Measurements from ENCODE around the gene ZDHHC11. TPM values are rescaled to one million over a fixed set of nuclear protein-coding genes. Genes with fewer than 3 reads are reported as not detected.
"Not testable (repeated sequence)": the region's sequence is repeated elsewhere in the genome, so short reads cannot be mapped to it uniquely, and the experiment has no call there.

ZDHHC11 gene
- polyA plus RNA-seq, 1 donor (not counting 4 experiments of a cell fraction or from before 2014, with no cell fraction given): 0.33 TPM

GRCh38 chr5:846602-847091, 4.1 kb downstream of the ZDHHC11 start:
- H2AFZ ChIP-seq (ENCODE audit: control insufficient read depth, low read length); H3K9me3 ChIP-seq (ENCODE audit: control insufficient read depth, low read depth, low read length); dilution Hi-C loops (cut with MboI; ENCODE audit: extremely low pct_ligation_motif_present, low sequenced_read_pairs); H3K4me1 ChIP-seq (ENCODE audit: control insufficient read depth, extremely low read depth, insufficient read depth, low read length); H3K4me3 ChIP-seq (ENCODE audit: control insufficient read depth in 2 of 3, extremely low read depth in 1 of 3, insufficient read depth in 2 of 3, low read depth in 1 of 3, low read length in 3 of 3); H3K27ac ChIP-seq (ENCODE audit: control insufficient read depth, insufficient read depth, low read length); H3K4me2 ChIP-seq (ENCODE audit: control insufficient read depth, extremely low read depth, insufficient read depth, low read depth, low read length); H3K9ac ChIP-seq (ENCODE audit: control insufficient read depth, extremely low read depth, insufficient read depth, low read length); H3K79me2 ChIP-seq (ENCODE audit: control insufficient read depth, insufficient read depth, low read length); H3K9me1 ChIP-seq (ENCODE audit: control insufficient read depth, extremely low read depth, insufficient read depth, low read length); DNase-seq (ENCODE audit: low read depth, low spot score); H3K36me3 ChIP-seq (ENCODE audit: control insufficient read depth in 2 of 2, extremely low read depth in 1 of 2, insufficient read depth in 2 of 2, low read length in 2 of 2); H4K20me1 ChIP-seq (ENCODE audit: control insufficient read depth, extremely low read depth, insufficient read depth, low read length): not testable (repeated sequence)
- peak; percentile 64 for FAIRE-seq
- H3K27me3 ChIP-seq (ENCODE audit: control insufficient read depth, extremely low read depth, insufficient read depth, low read length): peaks cover 27% of the 10 kb centered on the region

DNA sequence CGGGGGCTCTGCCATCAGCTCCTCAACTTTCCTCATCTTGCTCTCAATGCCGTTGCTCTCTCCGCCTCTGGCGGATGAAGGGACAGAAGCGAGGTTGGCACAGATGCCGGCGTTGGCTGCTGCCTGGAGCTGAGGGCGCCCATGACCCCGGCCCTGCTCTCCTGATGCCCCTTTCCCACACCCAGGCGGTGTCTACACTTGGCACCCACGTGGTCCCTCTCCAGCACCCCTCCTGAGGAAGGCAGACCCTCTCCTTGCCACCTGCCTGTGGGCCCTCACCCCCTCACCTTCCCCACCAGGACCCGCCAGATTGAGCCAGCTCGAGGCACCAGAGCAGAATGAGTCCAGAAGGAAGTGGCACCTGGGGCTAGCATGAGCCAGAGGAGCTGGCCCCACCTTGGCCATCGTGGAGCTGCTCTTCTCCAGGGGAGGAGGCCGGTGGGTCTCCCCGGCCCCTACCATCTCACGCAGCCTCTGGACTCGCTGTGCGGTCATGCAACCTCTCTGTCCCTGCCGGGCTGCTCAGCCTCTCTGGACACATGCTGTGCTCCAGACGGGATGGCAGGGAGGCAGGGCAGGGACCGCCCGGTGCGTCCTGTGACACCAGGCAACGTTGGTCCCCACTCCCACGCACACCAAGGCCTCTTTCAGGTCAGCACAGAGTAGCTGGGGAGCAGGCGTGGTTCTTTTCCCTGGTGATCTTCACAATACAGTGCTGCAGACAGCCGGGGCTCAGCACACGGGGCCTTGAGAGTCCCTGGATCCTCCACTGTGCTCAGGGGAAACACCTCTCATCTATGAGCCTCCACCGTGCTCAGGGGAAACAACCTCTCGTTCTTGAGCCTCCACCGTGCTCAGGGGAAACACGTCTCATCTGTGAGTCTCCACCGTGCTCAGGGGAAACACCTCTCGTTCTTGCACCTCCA, 4.8 kb downstream of the ZDHHC11 start:
- DNase-seq (ENCODE audit: low read depth, low spot score); H3K4me1 ChIP-seq (ENCODE audit: control insufficient read depth, extremely low read depth, insufficient read depth, low read length); H3K36me3 ChIP-seq (ENCODE audit: control insufficient read depth in 2 of 2, extremely low read depth in 1 of 2, insufficient read depth in 2 of 2, low read length in 2 of 2); H3K4me3 ChIP-seq (ENCODE audit: control insufficient read depth in 2 of 3, extremely low read depth in 1 of 3, insufficient read depth in 2 of 3, low read depth in 1 of 3, low read length in 3 of 3); H2AFZ ChIP-seq (ENCODE audit: control insufficient read depth, low read length); H4K20me1 ChIP-seq (ENCODE audit: control insufficient read depth, extremely low read depth, insufficient read depth, low read length); H3K4me2 ChIP-seq (ENCODE audit: control insufficient read depth, extremely low read depth, insufficient read depth, low read depth, low read length); H3K27ac ChIP-seq (ENCODE audit: control insufficient read depth, insufficient read depth, low read length); H3K9me3 ChIP-seq (ENCODE audit: control insufficient read depth, low read depth, low read length); H3K79me2 ChIP-seq (ENCODE audit: control insufficient read depth, insufficient read depth, low read length); FAIRE-seq; H3K9ac ChIP-seq (ENCODE audit: control insufficient read depth, extremely low read depth, insufficient read depth, low read length); dilution Hi-C loops (cut with MboI; ENCODE audit: extremely low pct_ligation_motif_present, low sequenced_read_pairs); H3K9me1 ChIP-seq (ENCODE audit: control insufficient read depth, extremely low read depth, insufficient read depth, low read length): not testable (repeated sequence)
- H3K27me3 ChIP-seq (ENCODE audit: control insufficient read depth, extremely low read depth, insufficient read depth, low read length): peaks cover 20% of the 10 kb centered on the region

- dilution Hi-C loops (cut with MboI; ENCODE audit: extremely low pct_ligation_motif_present, low sequenced_read_pairs); H3K9ac ChIP-seq (ENCODE audit: control insufficient read depth, extremely low read depth, insufficient read depth, low read length); FAIRE-seq: not testable (repeated sequence)
These were observed 5.6 kb downstream of the ZDHHC11 start for GRCh38 chr5:845031-845675.

GRCh38 chr5:844426-844825, 6.4 kb downstream of the ZDHHC11 start:
- H3K4me3 ChIP-seq (ENCODE audit: control insufficient read depth in 2 of 3, extremely low read depth in 1 of 3, insufficient read depth in 2 of 3, low read depth in 1 of 3, low read length in 3 of 3); H3K9me1 ChIP-seq (ENCODE audit: control insufficient read depth, extremely low read depth, insufficient read depth, low read length); H3K79me2 ChIP-seq (ENCODE audit: control insufficient read depth, insufficient read depth, low read length); DNase-seq (ENCODE audit: low read depth, low spot score); H2AFZ ChIP-seq (ENCODE audit: control insufficient read depth, low read length); H3K36me3 ChIP-seq (ENCODE audit: control insufficient read depth in 2 of 2, extremely low read depth in 1 of 2, insufficient read depth in 2 of 2, low read length in 2 of 2); H3K4me1 ChIP-seq (ENCODE audit: control insufficient read depth, extremely low read depth, insufficient read depth, low read length); H3K27ac ChIP-seq (ENCODE audit: control insufficient read depth, insufficient read depth, low read length); dilution Hi-C loops (cut with MboI; ENCODE audit: extremely low pct_ligation_motif_present, low sequenced_read_pairs); H3K4me2 ChIP-seq (ENCODE audit: control insufficient read depth, extremely low read depth, insufficient read depth, low read depth, low read length); H3K9ac ChIP-seq (ENCODE audit: control insufficient read depth, extremely low read depth, insufficient read depth, low read length); H3K9me3 ChIP-seq (ENCODE audit: control insufficient read depth, low read depth, low read length); FAIRE-seq; H4K20me1 ChIP-seq (ENCODE audit: control insufficient read depth, extremely low read depth, insufficient read depth, low read length); H3K27me3 ChIP-seq (ENCODE audit: control insufficient read depth, extremely low read depth, insufficient read depth, low read length): not testable (repeated sequence)

More at GRCh38 chr5:845031-845675, 5.6 kb downstream of the ZDHHC11 start:
- H2AFZ ChIP-seq (ENCODE audit: control insufficient read depth, low read length); H3K9me1 ChIP-seq (ENCODE audit: control insufficient read depth, extremely low read depth, insufficient read depth, low read length); H3K36me3 ChIP-seq (ENCODE audit: control insufficient read depth in 2 of 2, extremely low read depth in 1 of 2, insufficient read depth in 2 of 2, low read length in 2 of 2); H3K4me3 ChIP-seq (ENCODE audit: control insufficient read depth in 2 of 3, extremely low read depth in 1 of 3, insufficient read depth in 2 of 3, low read depth in 1 of 3, low read length in 3 of 3); H3K4me1 ChIP-seq (ENCODE audit: control insufficient read depth, extremely low read depth, insufficient read depth, low read length); DNase-seq (ENCODE audit: low read depth, low spot score); H3K9me3 ChIP-seq (ENCODE audit: control insufficient read depth, low read depth, low read length); H3K79me2 ChIP-seq (ENCODE audit: control insufficient read depth, insufficient read depth, low read length); H3K4me2 ChIP-seq (ENCODE audit: control insufficient read depth, extremely low read depth, insufficient read depth, low read depth, low read length); H3K27ac ChIP-seq (ENCODE audit: control insufficient read depth, insufficient read depth, low read length); H4K20me1 ChIP-seq (ENCODE audit: control insufficient read depth, extremely low read depth, insufficient read depth, low read length): not testable (repeated sequence)
- peaks cover 12% of the 10 kb centered on the region for H3K27me3 ChIP-seq (ENCODE audit: control insufficient read depth, extremely low read depth, insufficient read depth, low read length)

All from keratinocyte (primary cell).